Fibroblast of skin of scalp (primary cell): Measurements from ENCODE around the gene CSMD2. TPM values are rescaled to one million over a fixed set of nuclear protein-coding genes. Genes with fewer than 3 reads are reported as not detected.
"Not testable (repeated sequence)": the region's sequence is repeated elsewhere in the genome, so short reads cannot be mapped to it uniquely, and the experiment has no call there.

Source experiments
- DNase-seq: peaks from one replicate; pipeline ENCODE4 v3.0.0-alpha.2; 2013
- polyA plus RNA-seq, 2 experiments: library from polyadenylated mRNA; unstranded; fragments of 120-200 nt; gene quantifications; one replicate each; pipeline ENCODE4 v1.2.1, GENCODE V29; 2013; ENCODE audit not compliant: insufficient read length in 2 of 2

Gene CSMD2
- 10.2 TPM for polyA plus RNA-seq (2013, experiment 1 of 2; ENCODE audit: insufficient read length)
- 10.3 TPM for polyA plus RNA-seq (2013, experiment 2 of 2; ENCODE audit: insufficient read length)

DNA sequence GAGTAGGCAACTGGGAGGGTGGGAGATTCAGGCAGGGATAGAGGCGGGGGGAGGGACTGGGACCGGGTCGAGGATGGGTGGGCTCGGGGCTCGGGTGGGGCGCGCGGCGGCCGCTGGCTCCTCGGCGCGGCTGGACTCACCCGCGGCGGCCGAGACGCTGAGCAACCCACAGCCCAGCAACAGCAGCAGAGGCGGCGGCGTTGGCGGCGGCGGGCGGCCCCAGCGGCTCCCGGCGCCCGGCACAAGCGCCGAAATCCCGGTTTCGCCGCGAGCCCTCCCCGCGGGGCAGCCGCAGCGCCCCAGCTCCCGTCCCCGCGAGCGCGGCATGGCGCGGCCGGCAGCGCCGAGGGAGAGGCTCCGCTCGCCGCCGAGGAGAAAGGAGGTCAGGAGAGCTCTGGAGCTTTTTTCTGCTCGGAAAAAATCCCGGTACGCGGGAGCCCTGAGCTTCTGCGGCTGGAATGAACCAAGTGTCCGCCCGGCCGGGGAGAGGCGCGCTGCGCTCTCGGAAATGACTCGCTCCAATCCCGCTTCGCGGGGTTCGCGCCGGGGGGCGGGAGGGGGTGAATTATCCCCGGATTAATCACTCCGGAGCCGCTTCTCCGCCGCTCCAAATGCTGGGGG lies at the start of gene CSMD2:
TSS of gene CSMD2 (minus strand) at position 460 of the 621 bp plus-strand sequence. CDS start at position 327, 133 bp downstream.
- peak; percentile 81 for DNase-seq

DNA sequence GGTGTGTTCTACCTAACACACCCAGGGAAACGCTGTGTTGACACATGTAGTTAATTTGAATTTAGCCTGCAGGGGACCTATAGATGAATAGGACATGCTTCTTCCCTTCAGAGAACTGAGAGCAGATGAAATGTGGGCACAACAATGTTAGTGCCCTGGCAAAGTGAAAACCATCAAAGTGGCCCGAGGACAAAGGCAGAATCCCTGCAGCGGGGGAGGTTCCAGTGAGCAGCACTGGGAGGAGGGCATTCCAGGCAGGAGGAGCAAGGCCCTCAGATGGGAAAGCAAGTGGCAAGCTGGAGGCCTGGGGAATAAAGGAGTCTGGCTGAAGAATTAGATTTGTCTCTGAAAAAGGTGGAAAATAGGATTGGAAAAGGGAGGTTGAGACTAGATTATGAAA lies 48.9 kb upstream of the CSMD2 start:
- DNase-seq: no peak

DNA sequence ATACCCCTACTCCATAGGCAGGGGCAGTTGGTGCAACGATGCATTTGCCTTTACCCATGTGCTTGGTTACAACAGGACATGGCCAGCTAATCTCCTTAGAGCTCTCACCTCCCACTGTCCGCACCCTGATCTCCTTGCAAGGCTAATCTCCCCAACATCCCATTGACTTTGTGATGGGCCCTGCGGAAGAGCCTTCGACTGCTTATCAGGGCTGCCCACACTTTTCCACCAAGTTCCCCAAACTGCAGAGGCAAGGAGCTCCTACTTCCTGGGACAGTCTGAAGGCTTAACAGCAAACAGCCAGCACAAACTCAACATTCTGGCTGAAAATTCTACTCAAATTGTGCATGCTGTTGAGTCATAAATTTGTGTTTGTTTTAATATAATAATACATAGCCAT lies 47.6 kb upstream of the CSMD2 start:
- DNase-seq: no peak

DNA sequence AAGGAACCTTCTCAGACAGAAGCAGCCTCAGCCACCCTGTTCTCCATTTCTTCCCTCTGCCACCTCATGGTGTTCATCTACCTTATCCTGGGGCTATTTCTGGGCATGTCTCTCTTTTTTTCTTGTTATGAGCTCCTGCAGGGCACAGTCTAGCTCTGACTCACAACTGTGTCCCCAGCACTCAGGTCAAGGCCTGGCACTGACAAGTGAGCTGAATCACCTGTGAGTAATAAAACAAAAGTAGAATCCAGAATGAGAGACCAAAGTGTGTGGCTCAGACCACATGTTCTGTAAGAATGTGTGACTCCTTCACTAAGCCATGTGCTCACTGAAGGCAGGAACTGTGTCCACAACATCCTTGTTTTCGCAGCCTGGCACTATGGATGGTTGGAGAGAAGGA lies 34.9 kb upstream of the CSMD2 start:
- peak; percentile 29 for DNase-seq

DNA sequence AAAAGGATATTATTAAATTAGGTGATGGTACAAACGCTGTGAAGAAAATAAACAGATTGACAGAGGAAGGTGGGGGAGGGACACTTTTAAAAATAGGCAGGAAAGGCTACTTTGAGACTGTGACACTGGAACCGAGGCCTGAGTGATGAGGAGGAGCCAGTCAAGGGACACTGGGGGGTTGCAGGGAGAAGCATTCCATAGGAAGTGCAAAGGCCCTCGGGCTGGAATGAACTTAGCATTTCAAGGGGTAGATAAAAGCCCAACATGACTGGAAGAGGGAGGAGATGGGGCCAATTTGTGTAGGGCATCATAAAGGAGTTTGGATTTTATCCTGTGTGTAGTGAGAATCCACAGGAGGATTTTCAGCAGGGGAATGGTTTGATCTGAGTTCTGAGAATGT lies 27.6 kb upstream of the CSMD2 start:
- DNase-seq: no peak

DNA sequence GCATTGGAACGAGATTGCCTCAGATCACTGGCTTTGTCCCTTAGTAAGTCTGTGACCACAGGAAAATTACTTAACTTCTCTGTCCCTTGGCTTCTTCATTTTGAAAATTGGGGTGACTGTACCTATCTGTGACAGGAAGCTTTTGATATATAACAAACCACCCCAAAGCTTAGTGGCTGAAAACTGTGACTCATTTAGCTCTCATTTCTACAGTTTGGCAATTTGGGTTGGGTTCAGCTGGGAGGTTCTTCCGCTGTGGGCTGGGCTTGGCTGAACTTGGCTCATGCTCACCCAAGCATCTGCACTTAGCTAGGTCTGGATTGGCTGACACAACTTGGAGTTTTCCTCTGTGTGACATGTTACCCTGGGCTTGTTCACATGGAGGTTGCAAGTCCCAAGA lies 25.7 kb upstream of the CSMD2 start:
- no peak for DNase-seq

DNA sequence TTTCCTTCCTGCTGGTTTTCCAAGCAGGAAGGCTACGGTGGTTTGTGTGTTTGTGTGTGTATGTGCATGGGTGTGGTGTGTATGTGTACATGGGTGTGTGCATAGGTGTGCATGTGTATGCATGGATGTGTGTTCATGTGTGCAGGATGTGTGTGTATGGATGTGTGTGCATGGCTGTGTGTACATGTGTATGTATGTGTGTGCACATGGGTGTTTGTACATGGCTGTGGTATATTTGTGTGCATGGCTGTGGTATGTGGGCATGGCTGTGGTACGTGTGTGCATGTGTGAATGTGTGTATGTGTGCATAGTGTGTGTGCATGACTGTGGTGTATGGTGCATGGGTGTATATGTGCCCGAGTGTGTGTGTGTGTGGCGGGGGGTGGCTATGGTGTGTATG lies 24.0 kb upstream of the CSMD2 start:
- no peak for DNase-seq

DNA sequence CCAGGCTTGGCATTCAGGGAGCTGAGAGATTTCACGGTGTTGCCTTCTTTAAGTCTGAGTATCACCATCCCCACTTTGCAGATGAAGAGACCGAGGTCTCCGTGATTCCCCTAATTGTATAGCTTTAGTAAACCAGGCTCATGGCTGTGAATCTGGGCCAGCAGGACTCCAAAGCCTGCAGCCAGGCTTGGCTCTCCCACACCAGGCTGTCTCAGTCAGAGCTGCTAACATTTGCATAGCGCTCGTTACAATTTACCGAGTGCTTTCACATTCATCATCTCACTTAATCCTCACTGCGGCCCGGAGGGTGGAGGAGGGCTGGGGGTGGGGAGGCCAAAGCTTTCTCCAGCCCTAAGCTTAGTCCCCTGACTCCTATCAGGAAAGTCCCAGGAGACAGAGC lies 23.4 kb upstream of the CSMD2 start:
- no peak for DNase-seq

DNA sequence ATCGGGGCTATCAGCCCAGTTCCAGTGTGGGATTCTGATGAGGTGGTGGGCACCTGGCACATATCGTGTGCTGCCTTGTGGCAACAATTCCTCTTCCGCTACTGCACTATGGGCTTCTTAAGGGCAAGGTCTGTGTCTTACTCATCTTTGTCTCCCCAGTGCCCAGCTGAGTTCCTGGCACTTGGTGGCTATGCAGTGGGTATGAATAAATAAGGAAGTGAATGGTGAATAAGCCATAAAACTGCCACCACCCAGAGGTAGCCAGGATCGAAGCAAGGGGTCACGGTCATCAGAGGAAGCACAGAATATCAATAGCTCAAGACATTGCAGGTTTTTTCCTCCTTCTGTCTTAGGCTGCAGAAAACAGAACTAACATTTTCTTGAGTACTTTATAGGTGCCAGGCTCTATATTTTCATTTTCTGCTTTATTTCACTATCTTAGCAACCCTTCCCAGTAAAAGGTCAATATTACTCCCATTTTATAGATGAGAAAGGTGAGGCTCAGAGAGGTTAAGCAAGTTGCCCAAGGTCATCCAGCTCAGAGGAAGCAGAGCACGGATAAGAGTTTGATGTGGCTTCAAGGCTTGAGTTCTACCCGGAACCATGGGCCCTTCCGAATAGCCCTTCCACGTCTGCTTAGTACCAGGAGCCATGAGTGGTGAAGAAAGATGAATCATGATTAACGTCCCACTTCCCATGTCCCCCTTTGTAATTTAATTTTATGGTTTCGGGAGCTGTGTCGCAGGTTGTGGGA lies 21.9 kb upstream of the CSMD2 start:
- DNase-seq: no peak

DNA sequence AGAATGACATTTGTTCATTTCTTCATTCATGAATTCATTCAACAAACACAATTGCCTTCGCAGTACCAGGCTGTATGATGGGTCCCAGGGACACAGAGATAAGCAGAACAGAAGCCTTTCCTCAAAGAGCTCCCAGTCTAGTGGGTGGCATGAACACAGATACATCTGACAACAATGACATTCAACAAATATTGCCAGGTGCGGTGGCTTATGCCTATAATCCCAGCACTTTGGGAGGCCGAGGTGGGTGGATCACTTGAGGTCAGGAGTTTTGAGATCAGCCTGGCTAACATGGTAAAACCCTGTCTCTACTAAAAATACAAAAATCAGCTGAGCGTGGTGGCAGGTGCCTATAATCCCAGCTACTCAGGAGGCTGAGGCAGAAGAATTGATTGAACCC lies 18.4 kb upstream of the CSMD2 start:
- DNase-seq: not testable (repeated sequence)

DNA sequence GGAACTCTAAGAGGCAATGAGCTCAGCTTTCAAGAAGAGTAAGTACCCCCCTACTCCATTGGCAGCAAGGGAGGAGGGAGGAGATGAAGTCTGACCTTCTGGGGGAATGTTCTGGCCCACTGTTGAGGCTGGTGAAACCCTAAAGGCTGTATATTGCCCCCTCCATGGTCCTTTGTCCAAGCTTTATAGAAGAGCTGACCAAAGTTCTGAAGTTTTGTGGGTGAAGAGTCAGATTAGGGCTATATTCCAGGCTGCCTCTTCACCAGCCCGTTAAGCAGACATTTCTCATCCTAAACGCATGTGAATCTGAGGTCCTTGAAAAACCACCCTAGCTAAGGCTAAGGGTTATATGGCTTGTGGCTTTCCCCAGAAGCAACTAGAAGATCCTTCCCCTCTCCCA lies 13.0 kb upstream of the CSMD2 start:
- no peak for DNase-seq

DNA sequence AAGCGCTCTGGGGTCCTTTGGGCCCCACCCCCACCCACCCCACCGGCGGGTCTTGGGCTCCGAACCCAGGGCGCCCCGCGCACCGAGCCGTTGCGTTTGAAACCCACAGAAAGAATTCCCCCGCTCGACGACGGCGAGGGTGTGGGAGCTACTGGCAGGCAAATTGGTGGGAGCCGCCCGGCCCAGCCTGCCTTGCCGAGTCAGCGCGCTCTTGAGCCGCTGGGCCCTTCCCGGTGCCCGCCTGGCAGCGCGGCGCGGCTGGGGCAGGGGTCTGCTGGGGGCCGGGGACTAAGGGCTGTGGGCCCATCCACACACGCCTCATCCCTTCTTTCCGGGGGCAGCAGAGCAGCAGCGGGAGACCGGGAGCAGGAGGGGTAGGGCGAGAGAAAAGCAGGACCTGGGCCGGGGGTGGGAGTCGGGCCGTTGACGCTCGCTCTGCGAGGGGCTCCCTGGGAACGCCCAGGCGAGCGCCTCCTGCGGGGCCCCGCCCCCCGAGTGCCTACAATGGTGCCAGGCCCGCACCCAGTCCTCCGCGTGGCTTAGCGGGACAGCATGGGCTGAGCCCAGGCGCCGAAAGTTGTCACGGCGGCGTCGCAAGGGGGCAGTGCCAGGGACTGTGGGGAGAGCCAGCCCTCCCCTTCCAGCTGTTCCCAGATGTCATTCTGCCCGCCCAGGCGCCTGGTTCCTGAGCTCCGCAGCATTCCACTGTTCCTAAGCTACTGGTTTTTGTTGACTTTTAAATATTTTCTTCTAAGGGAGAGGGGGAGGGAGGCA lies 12.0 kb upstream of the CSMD2 start, which contains the start of gene C1orf94:
TSS of gene C1orf94 (plus strand) at position 78 of the 774 bp plus-strand sequence. CDS start 883 bp downstream, outside the sequence.
- peak; percentile 29 for DNase-seq

DNA sequence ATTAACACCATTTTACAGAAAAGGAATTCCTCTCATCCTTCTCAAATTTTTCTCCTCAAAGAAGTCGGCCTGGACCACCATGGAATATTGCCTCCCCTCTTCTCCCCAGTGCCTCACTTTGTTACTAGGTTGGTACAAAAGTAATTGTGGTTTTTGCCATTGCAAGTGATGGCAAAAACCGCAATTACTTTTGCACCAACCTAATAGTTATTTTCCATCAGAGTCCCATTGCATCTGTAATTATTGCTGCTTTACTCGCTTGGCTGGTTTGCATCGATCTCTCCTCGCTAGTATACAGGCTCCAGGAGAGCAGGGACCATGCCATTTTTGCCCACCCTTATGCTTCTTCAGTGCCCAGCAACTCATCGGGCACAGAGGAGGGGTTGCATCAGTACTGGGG lies 10.7 kb upstream of the CSMD2 start:
- DNase-seq: no peak

DNA sequence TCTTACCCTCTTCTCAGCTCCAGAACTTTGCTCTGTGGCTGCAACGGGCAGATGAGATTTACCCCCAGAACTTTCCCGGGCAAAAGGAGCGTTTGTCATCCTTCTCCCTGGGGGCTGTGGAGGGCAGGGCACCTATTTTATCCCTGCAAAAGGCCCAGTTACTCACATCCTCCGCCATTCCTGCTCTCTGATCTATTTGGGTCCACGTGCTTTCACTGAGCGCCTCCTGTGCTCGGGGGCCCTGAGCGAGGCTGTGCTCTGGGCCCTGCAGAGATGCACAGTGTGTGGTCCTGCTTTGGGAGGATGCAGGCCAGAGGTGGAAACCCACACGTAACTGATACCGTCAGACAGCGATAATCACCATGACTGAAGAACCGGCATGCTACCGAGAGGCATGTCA lies 2.4 kb upstream of the CSMD2 start:
- DNase-seq: no peak

DNA sequence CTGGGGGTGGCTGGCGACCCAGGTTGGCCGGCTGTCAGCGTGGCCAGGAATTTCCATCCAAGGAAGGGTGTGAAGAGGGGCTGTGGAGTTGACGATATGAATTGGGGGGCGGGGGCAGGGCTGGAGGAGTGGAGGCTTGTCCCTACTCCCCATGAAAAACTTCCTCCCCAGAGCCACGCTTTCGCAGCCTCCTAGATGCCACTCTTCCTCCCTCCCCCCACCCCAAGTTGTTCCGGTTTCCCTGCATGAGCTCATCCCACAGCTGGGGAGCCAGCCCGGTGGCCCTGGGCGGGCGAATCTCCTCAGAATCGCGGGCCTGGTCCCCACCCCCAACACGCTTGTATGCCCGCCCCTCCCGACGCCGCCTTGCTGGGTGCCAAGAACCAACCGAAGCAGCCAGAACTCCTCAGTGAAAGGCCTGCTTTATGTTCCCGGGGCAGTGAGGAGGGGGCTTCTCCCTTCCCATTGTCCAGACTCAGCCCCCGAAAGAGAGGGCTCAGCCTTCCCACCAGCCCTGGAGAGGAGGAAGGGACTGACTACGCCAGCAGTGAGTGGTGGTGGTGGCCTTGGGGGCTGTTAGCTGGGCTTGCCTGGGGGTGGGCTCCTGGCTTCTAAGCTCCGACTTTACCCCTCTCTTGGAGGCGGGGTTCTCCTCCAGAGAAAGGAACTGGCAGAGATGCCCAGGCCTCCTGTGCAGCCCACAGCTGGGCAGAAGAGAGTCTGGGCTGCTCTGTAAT lies 1.8 kb upstream of the CSMD2 start:
- peak; percentile 79 for DNase-seq

DNA sequence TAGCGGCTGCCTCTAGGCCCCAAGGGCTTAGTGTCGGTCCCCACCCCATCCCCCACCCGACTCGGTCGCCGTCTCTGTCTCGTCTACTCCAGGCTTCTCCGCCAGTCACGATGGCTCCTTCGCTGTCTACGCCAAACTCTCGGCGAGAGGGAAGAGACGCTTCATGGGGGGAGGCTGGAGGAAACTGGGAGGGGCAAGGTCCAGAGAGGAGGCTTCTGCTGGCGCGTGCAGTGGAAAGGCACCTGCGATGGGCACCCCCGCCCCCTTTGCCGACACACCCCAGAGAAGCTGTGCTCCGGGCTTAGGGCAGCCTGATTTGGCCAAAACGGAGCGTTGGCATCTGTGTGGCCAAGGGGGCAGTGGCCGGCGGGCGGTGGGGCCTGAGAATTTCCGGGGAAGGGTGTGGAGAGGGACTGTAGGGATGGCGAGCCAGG lies 1.2 kb upstream of the CSMD2 start:
- peak; percentile 25 for DNase-seq

DNA sequence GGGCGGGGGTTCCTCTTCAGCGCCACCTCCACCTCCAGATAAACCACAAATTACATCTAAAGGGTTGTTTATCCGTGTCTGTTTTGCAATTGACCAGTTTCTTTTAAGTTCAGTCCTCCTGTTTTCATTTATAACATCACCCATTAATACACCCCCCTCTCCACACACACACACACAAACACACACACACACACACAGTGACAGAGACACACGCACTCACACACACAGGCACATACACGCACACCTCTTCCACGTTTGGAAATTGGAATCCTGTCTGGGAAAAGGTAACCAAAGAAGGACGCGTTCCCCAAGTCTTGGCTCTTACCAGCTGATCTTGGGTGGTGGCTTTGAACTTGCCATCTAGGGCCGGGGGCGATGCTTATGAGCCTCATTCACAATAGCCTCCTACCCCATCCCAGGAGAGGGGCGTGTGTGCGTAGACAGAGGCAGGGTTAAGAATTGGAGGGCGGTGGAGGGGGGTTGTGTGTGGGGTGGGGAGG lies 442 bp upstream of the CSMD2 start:
- peak; percentile 30 for DNase-seq

DNA sequence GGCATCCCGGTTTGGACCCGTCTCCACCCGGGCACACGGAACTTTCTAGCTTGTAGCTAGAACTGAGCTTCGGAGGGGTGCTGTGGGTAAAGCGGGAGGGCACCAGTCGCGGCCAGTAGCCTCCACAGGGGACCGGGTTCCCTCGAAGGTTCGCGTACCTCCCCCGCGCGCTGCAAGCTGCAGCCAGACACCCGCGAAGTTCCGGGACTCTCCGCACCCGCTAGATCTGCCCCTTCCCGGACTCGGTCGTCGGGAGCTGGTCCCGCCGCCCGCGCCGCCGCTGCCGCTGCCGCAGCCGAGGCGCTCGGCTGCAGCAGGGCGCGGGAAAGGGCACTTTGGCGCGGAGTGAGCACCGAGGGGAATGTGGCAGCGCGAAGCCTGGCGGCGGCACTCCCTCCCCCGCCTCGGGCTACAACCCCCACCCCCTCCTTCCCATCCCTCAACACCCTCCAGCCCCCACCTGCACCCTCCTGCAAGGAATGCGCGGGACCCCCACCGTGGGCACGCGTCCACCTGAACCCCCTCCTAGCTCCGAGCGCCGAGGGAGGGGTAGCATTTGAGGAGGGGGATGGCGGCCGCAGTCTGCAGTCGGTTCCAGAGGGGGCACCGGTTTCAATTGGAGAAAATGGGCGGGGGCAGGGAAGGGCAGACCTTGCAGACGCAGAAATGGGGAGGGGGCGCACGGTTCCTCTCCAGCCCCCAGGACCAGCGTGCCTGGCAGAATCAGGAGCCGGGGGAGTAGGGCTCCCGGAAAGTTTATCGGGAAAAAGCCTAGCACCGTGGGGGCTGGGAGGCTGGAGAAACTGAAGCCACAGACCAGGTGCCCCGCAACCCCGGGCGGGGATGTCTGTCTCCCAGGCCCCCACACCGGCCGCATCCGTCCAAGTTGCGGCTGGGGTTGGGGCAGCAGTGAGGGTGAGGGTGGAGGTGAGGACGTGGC lies 968 bp downstream of the CSMD2 start:
- DNase-seq: peak; percentile 30

DNA sequence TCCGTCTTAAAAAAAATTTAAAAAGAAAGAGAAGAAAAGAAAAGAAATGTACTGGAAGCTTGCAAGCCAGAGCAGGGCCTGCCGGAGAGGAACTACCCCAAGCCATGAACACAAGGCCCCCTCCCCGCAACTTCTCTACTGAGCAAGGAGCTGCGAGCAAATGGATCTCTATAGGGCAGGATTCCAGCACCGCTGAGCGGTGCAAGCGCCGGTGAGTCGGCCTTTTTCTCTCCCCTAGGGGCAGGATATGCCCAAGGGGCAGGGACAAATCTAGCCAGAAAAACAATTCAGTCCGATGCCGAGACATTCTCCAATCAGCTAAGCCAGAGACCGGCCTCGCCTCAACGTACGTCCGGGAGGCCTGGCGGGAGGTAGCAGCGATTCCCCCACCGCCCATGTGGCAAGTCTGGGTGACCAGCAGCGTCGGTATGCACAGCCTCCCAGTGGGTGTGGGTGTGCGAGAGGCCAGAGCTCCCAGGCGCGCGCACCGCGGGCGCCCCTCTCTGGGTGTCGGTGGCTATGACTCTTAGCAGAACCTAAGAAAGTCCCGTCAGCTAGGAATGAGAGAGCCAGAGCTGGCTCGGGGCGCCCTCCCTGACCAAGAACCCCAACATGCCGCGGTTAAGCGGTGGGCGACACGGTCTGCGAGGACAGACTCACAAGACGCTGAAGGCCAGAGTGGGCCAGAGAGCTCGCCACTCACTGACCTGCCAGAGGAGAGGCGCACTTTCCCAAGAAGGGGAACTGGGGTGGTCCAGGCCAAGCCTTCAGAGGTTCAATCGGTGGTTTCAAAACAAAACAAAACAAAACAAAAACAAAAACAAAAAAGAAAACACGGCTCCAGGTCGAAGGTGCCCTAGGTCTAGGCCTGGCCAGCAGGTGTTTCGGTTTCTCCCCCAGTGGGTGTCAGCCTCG lies 1.9 kb downstream of the CSMD2 start:
- DNase-seq: peak; percentile 98

DNA sequence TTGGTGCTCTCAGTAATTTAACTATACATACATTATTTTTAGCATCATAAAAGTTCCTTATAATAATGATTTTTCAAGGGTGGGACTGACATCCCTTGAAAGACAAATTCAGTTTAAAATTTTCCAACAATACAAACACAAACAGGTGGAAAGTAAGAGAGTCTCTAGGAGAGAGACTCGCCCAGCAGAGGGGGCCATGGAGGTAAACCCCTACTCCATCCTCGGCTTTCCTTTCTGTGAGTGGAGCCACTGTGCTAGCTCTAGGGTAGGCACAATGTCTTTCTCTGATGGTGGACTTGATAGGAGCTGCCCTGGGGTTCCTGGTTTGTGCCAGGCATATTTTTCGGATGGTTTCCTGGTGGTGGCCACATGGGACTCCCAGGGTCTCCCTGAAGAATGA lies 8.3 kb downstream of the CSMD2 start:
- no peak for DNase-seq
